Upper lobe of left lung (tissue), 4 donors: ENCODE results near the gene PRKCA.

Experiments
- EP300 ChIP-seq, 4 donors: sonication (generic); formaldehyde crosslinking; IDR thresholded peaks; one replicate each; pipeline ENCODE4 v1.5.1; 2017; ENCODE audit warnings: antibody characterized with exemption in 4 of 4, control low read depth in 2 of 4
- POLR2A ChIP-seq, 4 donors: fragments of 450-650 bp; IDR thresholded peaks; one replicate each; pipeline ENCODE4 v1.5.1; 2016 to 2017; ENCODE audit warnings: antibody characterized with exemption in 4 of 4, mild to moderate bottlenecking in 2 of 4
- POLR2AphosphoS5 ChIP-seq, 2 donors: sonication (generic); formaldehyde crosslinking; IDR thresholded peaks; one replicate each; pipeline ENCODE4 v1.5.1; 2017; ENCODE audit warnings: antibody characterized with exemption in 2 of 2
- TF ChIP-seq, protein P1 (sequence below), 6 experiments: fragments of 450-650 bp in 4 of 6; fragments of 200-600 bp in 2 of 6; sonication (generic) in 2 of 6; IDR thresholded peaks; one replicate each; pipeline ENCODE4 v1.5.1; 2016 to 2019; ENCODE audit warnings: antibody characterized with exemption in 6 of 6

DNA sequence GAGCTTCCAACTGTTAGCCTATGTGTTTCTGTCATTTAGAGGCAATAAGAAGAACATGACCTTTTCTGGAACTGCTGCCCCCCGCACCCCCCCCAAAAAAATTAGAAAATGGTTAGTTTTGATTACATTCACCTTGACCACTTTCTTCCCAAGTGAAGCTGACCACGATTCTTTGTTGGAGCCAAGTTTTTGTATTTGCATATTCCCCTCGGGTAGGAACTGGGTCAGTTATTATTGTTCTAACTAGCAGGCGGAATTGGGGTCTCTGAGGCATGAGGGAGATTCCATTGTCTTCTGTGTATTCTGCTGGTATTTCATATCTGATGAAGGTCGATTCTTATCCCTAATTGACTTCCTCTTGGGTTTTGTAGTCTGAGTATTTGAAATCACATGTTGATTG, 231.6 kb downstream of the PRKCA start:
- TF ChIP-seq EP300 (IDR thresholded peaks at IDR 0.05): no peak
- TF ChIP-seq, protein P1, sequence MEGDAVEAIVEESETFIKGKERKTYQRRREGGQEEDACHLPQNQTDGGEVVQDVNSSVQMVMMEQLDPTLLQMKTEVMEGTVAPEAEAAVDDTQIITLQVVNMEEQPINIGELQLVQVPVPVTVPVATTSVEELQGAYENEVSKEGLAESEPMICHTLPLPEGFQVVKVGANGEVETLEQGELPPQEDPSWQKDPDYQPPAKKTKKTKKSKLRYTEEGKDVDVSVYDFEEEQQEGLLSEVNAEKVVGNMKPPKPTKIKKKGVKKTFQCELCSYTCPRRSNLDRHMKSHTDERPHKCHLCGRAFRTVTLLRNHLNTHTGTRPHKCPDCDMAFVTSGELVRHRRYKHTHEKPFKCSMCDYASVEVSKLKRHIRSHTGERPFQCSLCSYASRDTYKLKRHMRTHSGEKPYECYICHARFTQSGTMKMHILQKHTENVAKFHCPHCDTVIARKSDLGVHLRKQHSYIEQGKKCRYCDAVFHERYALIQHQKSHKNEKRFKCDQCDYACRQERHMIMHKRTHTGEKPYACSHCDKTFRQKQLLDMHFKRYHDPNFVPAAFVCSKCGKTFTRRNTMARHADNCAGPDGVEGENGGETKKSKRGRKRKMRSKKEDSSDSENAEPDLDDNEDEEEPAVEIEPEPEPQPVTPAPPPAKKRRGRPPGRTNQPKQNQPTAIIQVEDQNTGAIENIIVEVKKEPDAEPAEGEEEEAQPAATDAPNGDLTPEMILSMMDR (IDR thresholded peaks at IDR 0.05): no peak
- TF ChIP-seq POLR2A (IDR thresholded peaks at IDR 0.05): no peak
- TF ChIP-seq POLR2AphosphoS5 (IDR thresholded peaks at IDR 0.05): no peak
